UCSD-AML1 (cell line): ENCODE results near the gene SYMPK.
"Not testable (repeated sequence)": the region's sequence is repeated elsewhere in the genome, so short reads cannot be mapped to it uniquely, and the experiment has no call there.

ENCODE experiments used
- DNase-seq: peaks from one replicate; lab custom pipeline; 2025; ENCODE audit not compliant: unreplicated experiment; lab: John Stamatoyannopoulos, UW

Gene SYMPK

GRCh38 chr19:45809643-45810159 is 53.2 kb downstream of the SYMPK start:
- DNase-seq, result peak; percentile 54

DNA sequence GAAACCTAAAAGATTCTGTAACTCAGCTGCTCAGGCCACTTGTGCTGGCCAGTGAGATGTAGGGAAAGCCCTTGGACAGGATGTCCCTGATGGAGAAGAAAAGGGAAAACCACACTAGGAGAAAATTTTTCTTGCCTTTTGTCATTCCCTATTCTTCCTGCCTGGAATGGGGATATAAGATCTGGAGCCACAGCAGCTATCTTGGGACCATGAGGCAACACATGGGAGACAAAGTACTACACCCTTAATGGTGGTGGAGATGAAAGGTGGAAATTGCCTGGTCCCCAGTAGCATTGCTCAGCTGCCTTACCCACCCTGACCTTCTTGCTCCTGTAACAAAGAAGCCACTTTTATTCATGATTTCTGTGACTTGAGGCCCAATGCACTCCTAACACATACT is 57.2 kb downstream of the SYMPK start:
- DNase-seq, result no peak

GRCh38 chr19:45804959-45805230 is 58.1 kb downstream of the SYMPK start:
- DNase-seq, result no peak

- DNase-seq, result no peak
Measured at GRCh38 chr19:45804140-45804958, 58.6 kb downstream of the SYMPK start.

- DNase-seq, result no peak
Measured at GRCh38 chr19:45801603-45802175, 61.3 kb downstream of the SYMPK start.

DNA sequence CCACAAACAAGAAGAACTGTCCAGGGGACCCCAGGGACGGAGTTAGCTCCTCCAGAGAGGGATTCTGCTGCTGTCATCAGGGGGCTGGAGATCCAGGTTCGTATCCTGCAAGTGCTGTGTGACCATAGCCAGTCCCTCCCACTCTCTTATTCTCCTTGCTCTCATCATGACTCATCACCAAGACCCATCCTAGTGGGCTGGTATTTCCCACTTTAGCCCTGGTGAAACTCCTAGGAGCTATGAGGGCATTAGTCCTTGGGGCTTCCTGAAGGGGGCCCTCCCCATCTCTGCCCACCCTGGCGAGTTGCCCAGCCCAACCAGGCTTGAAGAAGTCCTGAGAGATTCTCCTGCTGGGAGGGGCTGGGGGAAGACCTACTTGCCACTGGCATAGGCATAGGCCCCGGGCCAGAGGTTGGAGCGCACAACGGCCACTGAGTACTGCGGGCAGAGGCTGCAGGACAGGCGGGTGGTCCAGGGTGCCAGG is 62.8 kb downstream of the SYMPK start:
- DNase-seq, result no peak

- not testable (repeated sequence) for DNase-seq
Measured at GRCh38 chr19:45799541-45799940, 63.4 kb downstream of the SYMPK start.

- peak; percentile 33 for DNase-seq
Measured at GRCh38 chr19:45798995-45799517, 63.9 kb downstream of the SYMPK start.

DNA sequence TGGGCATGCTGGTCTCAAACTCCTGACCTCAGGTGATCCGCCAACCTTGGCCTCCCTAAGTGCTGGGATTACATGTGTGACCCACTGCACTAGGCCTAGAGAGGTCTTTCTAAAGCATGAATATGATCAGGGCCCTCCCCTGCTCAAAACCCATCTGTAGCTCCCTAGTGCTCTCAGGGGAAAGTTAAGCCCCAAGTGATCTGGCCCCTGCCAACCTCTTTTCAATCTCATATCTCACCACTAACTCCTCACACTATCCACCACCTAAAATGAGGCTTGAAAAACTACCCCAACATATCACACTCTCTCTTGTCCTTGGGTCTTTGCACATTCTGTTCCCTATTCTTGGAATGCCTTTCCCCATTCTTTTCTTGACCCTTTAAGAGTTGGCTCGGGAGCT is 68.3 kb downstream of the SYMPK start:
- DNase-seq, result no peak

- DNase-seq, result no peak
Measured at GRCh38 chr19:45793876-45794275, 69.1 kb downstream of the SYMPK start.

DNA sequence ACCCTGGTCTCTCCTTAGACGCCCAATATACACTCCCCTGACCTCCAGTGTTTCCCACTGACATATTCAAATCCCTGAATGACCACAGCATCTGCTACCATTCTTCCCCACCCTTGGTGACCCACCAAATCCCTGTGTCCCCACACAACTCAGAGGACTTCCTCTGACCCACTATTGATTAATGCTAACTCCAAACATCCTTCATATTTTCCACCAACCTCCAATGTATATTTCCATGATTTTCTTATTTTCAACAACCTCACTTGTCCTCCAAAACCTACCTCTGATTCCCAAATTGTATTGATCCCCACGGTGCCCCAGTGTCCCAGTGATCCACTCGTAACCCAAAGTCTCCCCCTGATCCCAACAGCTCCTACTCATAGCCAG is 69.8 kb downstream of the SYMPK start:
- no peak for DNase-seq

- peak; percentile 99 for DNase-seq
Measured at GRCh38 chr19:45792470-45793177, 70.3 kb downstream of the SYMPK start, which contains the start of gene DMWD. DMWD (minus strand) TSS chr19:45792845; CDS start chr19:45792756, 89 bp downstream.

DNA sequence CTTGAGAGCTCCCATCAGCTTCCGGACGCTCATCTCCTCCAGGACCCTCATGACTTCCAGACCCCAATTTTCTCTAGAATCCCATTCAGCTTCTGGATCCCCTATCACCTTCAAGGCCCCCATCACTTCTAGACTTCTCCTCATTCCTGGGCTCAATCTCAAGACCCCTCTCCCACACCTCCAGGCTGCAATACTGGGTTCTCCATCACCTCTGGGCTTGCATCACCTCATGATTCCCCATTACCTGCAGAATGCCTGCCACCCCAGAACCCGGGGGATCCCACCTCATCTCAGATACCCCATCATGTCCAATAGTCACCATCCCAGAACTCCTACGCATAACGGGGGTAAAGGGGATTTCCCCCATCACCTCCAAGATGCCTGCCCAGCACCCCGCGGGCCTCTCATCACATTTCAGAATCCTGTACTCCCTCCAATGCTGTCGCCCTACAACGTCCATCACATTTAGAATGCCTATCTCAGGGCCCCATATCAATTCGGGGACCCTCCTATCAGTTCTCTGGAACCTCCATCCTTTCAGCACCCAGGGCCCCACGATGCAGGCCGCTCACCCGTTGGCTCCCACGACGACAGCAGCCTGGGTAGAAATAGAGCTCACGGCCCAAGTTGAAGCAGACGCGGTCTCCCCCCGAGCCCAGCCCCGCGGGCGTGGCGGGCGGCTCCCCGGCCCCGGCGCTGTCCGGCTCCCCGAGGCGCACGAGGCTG is 71.0 kb downstream of the SYMPK start:
- no peak for DNase-seq

- peak; percentile 70 for DNase-seq
Measured at GRCh38 chr19:45790942-45791341, 72.0 kb downstream of the SYMPK start.

GRCh38 chr19:45789035-45789786 is 73.7 kb downstream of the SYMPK start:
- no peak for DNase-seq

GRCh38 chr19:45786533-45786894 is 76.4 kb downstream of the SYMPK start:
- no peak for DNase-seq

DNA sequence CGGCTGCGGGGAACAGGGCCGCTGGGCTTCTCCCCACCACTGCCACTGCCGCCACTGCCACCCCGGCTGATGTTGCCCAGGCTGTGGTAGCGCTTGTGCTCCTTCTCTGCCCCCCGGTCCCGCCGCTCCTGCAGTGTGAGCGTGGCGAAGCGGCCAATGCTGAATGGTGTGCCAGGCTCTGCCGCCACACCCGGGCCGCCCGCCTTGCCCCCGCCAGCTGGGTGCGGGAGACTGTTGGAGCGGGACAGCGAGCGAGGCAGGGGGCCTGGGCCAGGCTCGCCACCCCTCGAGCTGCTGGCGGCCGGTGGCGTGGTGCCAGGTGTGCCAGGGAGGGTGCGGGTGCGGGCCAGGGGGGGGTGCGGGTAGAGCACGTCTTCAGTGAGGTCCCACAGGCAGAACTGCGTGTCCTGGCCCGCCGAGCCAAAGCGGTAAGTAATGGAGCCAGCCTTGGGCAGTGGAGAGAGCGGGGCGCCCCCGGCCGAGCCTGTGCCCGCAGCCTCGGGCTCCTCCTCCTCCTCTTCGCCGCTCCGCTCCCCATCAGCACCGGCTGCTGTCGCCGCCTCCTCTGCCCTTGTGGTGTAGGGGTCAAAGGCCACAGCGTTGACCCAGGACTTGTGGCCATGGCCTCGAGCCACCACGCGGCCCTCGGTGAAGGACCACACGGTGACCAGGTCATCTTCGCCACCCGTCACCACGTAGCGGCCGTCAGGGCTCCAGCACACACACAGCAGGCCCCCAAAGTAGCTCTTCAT is 77.0 kb downstream of the SYMPK start:
- no peak for DNase-seq

DNA sequence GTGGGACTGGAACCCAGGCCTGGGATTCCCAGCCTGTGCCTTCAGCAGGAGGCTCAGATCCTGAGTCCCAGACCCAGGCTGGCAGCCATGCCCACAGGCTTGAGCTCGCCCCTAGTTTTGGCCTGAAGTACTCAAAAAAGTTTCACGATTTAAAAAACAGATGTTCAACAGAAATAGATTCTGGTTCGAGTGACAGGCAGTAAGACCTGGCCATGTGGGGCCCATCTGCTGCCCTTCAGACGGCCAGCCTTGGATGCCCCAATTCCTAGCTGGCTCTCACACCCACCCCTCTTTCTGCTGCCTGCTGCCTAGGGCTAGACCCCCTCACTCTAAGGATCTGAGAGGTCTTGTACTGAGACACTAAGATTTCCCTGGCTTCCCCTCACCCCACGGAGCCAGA is 77.8 kb downstream of the SYMPK start:
- DNase-seq, result no peak

- no peak for DNase-seq
Measured at GRCh38 chr19:45784096-45784495, 78.9 kb downstream of the SYMPK start.
